GOT3 (cell line): ENCODE data around the gene INIP.
"Not testable (repeated sequence)": the region's sequence is repeated elsewhere in the genome, so short reads cannot be mapped to it uniquely, and the experiment has no call there.

Experiments
- DNase-seq: peaks from one replicate; lab custom pipeline; 2025; ENCODE audit warnings: mixed read lengths; lab: John Stamatoyannopoulos, UW

The INIP gene

DNA sequence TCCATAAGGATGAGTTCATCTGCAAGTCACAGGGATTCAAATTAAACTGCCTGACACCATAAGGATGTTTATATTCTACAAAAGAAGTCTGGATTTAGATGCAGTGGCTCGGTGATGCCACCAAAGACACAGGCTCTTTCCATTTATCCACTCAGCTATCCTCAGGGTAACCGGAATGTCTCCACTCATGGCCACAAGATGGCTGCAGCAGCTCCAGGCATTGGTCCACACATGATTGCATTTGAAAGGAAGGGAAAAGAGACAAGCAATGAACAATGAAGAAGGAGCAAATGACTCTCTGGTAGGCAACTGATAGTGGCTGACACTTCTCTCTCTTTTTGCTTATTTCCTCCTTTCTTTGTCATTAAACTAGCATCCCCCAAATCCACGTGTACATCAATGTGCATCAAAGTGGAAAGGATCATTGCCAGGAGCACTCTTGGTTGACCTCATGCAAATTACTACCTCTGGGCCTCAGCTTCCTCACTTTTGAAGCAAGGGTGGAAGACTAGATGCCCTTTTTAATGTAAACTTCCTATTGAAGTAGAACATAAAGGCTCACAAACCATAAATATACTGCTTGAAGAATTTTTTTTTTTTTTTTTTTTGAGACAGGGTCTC is 25.4 kb upstream of the INIP start:
- no peak for DNase-seq

DNA sequence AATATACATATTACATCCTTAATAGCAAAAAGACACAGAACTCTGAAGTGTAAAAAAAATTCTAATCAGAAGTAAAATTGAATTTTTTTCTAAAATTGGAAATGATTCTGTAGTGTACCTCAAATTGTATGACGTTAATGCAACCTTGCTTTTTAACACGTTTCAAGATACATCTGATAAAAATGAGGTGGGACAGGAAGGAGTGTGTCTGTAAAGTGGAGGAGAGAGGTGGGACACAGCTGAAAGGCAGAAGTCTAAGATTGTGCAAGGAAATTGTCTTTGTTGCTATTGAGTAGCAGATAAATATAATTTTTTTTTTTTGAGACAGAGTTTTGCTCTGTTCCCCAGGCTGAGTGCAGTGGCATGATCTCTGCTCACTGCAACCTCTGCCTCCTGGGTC is 17.0 kb upstream of the INIP start:
- no peak for DNase-seq

DNA sequence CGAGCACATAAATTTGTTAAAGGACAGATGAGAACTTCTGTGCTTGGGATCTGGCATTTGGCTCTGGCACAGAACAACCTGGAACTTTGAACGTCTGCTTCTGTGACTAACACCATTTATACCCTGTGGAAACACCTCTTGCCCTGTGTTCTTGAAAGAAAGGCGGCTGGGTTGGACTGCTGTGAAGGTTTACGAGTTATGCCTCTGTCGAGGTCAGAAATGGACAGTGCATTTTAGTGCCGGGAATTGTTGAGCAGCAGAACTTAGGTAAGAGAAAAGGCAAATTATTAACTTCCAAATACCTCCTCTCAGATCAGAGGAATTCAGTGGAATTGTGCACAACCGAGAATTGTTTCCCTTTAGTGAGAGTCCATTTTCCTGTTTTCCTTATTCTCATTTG is 14.1 kb upstream of the INIP start:
- DNase-seq = no peak

DNA sequence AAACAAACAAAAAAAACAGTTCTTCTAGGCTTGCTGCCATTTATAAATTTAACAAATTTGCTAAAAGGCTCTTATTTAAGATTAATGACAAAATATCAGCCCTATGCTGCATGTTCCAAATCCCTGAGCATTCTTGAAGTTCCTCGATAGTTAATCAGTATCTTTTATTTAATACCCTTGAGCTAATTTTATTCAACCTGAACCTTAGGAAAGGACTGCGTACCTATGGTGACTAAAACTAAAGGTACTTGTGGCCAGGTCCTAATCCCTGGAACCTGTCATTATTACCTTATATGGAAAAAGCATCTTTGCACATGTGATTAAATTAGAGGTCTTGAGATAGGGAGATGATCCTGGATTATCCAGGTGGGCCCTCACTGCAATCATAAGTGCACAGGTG is 10.5 kb upstream of the INIP start:
- no peak for DNase-seq

DNA sequence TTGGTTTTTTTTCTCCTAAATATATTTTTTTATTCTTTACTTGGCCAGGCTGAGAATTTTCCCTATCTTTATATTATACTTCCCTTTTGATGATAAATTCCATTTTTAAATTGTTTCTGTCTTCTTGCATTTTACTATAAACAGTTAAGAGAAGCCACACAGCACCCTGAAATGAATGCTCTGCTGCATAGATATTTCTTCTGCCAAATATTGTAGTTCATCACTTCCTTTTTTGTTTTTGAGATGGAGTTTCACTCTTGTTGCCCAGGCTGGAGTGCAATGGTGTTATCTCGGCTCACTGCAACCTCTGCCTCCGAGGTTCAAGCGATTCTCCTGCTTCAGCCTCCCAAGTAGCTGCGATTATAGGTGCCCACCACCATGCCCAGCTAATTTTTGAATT is 8.5 kb upstream of the INIP start:
- no peak for DNase-seq

DNA sequence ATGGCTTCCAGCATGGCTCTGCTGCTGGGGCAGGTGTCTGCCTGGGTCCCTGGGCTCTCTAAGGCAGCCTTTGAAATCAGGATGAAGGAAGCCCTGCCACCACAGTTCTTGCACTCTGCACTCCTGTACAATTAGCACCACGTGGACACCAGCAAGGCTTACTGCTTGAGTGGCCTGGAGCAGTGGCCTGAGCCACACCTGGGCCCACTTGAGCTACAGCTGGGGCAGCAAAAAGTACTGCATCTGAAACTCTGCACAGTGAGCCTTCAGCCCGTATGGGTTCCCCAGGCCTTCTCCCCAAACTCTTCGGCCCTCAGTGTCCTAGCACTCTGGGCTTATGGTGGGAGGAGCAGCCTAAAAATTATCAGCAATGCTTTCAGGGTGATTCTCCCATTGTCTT is 8.0 kb upstream of the INIP start:
- no peak for DNase-seq

DNA sequence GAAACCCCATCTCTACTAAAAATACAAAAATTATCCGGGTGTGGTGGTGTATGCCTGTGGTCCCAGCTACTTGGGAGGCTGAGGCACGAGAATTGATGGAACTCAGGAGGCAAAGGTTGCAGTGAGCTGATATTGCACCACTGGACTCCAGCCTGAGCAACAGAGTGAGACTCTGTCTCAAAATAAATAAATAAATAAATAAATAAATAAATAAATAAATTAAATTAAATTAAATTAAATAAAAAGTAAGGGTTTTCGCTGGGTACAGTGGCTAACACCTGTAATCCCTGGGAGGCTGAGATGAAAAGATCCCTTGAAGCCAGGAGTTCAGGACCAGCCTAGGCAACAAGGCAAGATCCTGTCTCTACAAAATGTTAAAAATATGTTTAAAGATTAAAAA is 4.8 kb upstream of the INIP start:
- DNase-seq = not testable (repeated sequence)

DNA sequence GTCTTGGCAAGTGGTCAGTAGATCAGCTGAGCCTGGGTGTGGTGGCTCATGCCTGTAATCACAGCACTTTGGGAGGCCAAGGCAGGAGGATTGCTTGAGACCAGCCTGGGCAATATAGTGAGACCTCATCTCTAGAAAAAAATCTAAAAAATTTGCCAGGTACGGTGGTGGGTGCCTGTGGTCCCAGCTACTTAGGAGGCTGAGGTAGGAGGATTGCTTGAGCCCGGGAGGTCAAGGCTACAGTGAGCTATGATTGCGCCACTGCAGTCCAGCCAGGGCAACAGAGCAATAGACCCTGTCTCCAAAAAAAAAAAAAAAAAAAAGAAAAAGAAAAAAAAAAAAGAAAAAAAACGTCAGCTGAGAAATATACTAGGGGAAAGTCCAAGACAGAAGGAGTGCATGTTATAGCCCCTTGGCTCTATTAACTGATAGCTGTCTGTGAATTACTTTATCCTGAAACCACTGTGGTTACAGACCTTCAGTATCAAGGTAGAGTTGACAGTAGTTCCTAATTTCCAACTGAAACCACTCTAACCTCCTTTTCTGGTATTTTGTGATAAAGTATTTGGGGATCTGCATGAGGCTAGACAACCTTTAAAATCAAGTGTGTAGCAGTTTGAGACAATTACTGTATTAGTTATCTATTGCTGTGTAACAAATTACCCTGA is 2.3 kb upstream of the INIP start:
- no peak for DNase-seq

DNA sequence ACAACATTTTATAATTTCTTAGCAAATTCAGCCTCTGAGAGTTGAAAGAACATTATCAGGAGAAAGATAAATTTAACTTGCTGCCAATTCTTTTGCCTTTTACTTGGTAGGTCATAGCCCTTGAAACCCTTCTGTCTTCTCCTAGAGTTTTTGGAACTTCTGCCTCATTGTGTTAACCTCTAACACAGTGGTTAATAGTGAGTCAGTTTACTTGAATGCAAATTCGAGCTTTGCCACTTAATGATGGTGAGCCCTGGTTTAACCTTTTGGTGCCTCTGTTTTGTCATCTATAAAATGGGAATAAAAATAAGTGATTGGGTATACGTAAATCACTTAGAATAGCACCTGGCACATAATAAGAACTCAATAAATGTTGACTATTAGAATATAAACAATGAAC is 1.8 kb upstream of the INIP start:
- no peak for DNase-seq

DNA sequence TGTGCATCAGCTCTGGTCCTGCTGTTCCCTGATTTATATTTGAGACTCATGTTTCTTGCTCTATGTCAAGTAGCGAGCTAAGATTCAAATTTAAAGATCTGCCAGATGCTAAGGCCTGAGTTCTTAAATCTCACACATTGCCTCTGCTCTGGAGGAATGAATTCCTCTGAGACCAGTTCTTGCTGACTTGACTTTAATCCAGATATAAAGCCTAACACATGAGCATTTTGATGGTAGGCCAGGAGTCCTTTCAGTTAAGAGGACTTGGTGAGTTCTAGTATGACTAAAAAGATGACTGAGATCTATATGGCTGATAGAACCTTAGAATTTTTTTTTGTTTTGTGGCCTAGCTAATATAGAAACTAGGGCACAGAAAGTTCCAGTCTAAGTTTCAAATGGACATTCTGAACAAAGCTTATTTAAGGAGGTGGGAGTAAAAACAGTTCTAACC is 1.3 kb upstream of the INIP start:
- no peak for DNase-seq

DNA sequence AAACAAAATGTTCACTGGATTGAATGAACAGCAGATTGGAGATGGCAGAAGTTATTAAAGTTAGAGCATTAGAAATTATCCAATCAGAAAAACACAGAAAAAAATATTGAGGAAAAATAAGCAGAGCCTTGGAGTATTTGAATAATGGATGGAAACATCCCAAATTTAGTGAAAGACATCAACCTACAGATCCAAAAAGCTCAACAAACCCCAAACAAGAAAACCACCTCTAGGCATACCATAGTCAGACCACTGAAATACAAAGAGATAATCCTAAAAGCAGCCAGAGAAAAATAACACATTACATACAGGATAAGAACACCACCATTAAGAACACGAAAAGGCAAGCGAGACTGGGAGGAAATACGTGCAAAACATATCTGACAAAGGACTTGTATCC is 5.2 kb downstream of the INIP start:
- no peak for DNase-seq

DNA sequence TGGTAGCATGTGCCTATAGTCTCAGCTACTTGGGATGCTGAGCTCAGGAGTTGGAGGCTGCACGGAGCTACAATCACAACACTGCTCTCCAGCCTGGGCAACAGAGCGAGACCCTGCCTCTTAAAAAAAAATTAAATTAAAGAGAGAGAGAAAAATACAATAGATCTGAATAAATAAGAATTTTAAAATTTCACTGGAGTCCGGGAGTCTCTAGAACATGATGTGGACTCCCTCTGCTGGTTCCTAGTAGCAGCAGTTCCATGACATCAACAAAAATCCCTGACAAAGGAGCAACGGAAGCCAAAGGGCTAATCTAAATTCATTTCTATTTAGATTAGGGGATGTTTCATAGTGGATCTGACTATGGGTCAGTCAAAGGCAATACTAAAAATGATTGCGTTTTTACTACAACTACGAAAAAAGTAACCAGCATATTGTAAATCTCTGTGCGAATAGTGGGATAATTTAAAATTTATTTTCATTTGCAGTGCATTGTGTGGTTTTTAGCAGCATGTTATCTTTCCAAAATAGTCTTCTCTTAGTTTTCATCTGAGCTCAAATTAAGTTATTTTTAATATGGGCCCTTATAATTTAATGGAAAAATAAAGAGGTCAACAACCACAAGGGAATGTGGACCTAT is 6.7 kb downstream of the INIP start:
- no peak for DNase-seq

DNA sequence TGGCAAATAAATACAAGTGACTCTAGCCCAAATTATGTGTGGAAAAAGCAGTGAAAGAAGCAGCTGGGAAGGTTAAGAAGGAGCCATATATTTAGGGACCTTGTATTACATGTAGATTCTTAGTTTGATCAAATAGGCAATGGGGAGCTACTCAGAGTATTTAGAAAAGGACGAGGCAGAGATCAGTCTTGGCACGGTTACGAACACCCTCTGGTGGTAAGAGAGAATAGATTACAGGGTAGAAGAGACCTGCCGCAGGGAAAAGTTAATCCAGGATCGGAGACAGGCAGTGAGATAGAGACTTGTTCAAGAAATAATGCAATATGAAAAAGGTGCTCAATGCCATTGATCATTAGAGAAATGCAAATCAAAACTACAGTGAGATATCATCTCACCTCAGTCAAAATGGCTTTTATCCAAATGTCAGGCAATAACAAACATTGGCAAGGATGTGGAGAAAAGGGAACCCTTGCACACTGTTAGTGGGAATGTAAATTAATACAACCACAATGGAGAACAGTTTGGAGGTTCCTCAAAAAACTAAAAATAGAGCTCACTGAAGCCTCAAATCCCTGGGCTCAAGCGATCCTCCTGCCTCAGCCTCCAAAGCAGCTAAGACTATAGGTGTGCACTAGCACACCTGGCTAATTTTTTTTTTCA is 12.0 kb downstream of the INIP start:
- no peak for DNase-seq

DNA sequence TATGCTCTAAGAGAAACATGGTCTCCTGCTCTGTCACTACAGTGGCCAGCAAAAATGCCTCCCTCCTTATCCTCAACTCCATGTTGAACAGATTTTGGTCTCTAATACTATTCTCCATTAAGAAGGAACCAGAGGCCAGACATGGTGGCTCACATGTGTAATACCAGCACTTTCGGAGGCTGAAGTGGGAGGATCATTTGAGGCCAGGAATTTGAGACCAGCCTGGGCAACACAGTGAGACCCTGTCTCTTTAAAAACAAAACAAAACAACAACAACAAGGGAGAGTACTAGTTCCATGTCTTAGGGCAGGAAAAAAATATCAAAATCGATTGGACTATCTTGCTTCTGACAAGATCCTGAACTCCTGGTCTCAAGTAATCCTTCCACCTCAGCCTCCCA is 14.6 kb downstream of the INIP start:
- DNase-seq = no peak

DNA sequence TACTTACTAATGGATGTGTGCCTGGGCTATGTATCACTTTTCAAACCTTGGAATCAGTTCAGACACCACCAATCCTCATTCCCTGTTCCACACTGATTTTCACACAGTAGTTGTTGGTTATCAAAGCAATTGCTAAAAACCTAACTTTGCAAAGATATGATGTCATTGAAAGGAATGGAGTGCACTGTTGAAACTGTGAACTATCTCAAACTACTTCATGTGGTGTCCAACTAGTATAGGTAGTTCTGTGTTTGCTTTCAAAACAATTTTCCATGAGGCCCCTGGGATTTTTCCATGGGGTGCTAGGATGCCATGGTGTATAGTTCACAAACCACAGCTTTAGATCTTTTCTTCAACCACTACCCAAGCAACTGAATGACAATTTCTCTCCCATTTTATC is 17.8 kb downstream of the INIP start:
- DNase-seq = no peak

DNA sequence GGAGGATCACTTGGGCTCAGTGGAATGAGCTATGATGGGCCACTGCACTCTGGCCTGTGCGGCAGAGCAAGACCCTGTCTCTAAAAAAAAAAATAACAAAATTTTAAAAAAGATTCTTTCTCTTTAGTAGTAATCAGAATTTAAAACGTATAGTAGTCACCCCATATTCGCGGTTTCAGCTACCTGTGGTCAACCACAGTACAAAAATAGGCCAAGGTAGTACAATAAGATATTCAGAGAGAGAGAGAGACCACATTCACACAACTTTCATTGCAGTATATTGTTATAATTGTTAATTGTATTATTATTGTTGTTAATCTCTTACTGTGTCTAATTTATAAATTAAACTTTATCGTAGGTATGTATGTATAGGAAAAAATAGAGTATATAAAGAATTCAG is 18.7 kb downstream of the INIP start:
- DNase-seq = no peak

DNA sequence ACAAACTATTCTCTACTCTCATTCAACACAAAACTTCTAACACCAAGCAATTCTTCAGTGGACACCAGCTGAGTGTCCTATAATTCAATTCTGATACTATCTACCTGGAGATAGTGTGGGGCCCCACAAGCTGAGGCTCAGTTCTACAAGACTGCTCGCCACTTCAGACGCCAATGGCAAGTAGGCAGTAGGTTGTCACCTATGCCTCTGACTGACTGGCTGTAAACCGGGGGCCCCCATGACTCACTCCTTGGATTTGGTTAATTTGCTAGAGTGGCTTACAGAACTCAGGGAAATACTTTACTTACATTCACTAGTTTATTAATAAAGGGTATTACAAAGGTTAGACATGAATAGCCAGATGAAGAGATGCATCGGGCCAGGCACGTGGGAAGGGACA is 21.5 kb downstream of the INIP start:
- no peak for DNase-seq

DNA sequence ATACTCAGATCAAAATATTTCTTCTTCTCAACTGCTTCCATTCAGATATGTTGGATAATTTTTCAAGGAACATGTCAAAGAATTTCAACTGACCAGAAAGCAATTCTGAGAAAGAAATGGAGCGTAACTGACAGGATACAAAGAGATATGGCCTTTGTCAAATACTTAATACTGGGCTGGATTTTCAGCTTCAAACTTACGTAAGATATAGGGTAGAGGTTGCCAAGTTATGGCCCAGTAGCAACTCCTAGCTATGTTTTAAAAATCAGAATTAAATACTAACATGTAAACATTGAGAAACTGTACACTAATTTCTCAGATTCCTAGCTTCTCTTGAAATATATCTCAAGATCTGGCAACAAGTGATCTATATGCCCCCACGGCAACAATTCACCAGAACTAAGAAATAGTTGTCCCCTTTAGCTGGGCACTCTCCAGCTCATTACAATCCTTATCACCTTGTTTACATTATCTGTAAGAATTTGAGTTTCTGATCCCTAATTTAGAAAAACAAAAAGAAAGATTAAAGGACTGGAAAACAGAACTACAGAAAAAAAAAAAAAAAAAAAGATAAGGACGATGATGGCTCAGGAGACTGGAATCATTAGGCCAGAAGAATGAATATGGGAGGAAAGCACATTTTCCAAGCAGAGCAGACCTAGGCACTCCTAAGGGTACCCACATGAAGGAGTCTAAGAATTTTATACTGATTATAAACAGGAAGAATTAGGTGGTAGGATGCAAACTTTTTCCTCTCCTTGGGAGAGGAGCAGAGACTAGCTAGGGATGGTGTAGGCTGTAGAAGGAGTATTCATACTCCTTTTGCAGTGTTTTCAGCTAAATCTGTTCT is 23.0 kb downstream of the INIP start:
- no peak for DNase-seq

DNA sequence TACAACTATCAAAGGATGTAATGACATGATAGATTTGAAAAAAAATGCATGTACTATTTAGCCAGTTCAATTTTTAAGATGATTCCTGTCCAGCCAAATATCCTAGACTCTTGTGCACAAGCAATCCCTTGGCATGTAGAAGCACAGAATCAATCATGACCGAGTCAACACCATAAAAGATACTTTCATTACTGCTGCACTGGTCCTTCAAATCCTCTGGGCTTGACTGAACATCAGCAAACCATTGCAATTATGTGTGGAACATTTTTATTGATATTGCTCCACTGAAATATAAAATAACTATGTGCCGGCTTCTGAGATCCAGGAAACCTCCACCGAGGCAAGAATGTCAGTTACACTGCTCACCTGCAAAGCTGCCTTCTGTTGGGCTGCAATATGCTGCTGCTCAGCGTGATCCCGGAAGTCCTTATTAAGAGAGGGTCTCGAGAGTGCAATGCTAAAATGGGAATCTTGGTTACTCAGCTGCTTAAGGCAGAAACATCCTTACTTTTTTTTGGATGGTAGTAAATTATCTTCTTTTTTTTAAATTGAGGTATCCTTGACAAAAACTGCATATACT is 28.7 kb downstream of the INIP start:
- DNase-seq = no peak

DNA sequence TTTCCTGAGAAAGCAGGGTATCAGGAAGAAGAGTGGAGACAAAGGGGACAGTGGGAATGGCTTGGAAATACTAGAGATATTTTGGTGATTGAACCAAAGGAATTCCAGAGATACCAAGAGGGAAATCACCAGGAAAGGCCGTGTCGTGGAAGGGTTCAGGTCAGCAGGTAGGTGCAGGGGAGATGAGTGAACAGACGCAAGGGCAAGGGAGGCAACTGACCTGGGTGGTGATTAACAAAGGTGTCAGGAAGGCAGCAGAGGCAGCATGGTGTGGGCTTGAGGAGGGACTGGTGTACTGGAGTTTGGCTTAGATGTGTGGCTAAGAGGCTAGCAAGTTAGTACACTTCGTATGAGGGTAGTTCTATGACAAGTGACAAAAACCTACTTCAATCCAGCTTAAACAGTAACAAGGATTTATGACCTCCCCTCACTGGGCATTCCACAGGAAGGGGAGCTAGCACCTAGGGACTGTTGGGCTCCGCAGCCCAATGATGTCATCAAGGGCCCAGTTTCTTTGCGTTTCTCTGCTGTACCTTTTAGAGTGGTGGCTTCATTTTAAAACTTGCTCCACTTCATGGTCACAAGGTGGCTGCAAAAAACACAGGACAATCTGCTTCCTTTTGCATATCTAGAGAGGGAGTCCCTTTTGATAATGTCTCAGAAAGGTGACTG is 37.0 kb downstream of the INIP start:
- DNase-seq = no peak

DNA sequence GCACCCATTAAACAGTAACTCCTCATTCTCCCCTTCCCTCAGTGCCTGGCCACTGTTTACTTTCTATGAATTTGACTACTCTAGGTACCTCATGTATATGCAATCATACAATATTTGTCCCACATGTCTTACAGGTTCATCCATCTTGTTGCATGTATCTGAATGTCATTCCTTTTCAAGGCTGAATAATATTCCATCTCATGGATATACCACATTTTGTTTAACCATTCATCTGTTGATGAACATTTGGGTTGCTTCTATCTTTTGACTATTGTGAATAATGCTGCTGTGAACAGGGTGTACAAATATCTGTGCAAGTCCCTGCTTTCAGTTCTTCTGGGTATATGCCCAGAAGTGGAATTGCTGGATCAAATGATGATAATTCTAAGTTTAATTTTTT is 40.9 kb downstream of the INIP start:
- no peak for DNase-seq
